Nephron (organoid): ENCODE measurements around the gene ETV1.

Source experiments
- H3K27ac Mint-ChIP-seq, 3 experiments: 2 replicates each; pipeline ENCODE4 v1.8.0; 2020; ENCODE audit warnings: mixed read lengths in 3 of 3, mild to moderate bottlenecking in 2 of 3, moderate library complexity in 1 of 3
- H3K27me3 Mint-ChIP-seq: 2 replicates; pipeline ENCODE4 v1.8.0; 2021; ENCODE audit warnings: low read depth, mild to moderate bottlenecking, moderate library complexity, mixed read lengths
- H3K36me3 Mint-ChIP-seq: 2 replicates; pipeline ENCODE4 v1.8.0; 2020; ENCODE audit warnings: low read depth, mixed read lengths
- H3K4me1 Mint-ChIP-seq: 2 replicates; pipeline ENCODE4 v1.8.0; 2020; ENCODE audit warnings: mixed read lengths
- H3K4me3 Mint-ChIP-seq, 3 experiments: 2 replicates each; pipeline ENCODE4 v1.8.0; 2020; ENCODE audit warnings: mild to moderate bottlenecking in 3 of 3, mixed read lengths in 3 of 3, moderate library complexity in 2 of 3
- H3K9me3 Mint-ChIP-seq: 2 replicates; pipeline ENCODE4 v1.8.0; 2020; ENCODE audit warnings: mixed read lengths
- CTCF ChIP-seq, 3 experiments: fragments of 200-600 bp; sonication (generic); IDR thresholded peaks; one replicate each; pipeline ENCODE4 v1.5.0; 2021; ENCODE audit warnings: antibody characterized with exemption in 3 of 3; ENCODE audit not compliant: unreplicated experiment in 3 of 3

ETV1 gene

GRCh38 chr7:13875496-13876074 is 113.9 kb downstream of the ETV1 start:
- Mint-ChIP-seq H3K27me3 (peaks cover 3% of the 10 kb centered on the region), H3K4me1 (no peaks in the 10 kb centered on the region), H3K4me3 (no peak overlapping the region), H3K36me3 (no peaks in the 10 kb centered on the region), H3K27ac (no peak overlapping the region), H3K9me3 (no peaks in the 10 kb centered on the region)
- TF ChIP-seq CTCF (IDR thresholded peaks at IDR 0.05; ENCODE audit: unreplicated experiment in 3 of 3): no peak

DNA sequence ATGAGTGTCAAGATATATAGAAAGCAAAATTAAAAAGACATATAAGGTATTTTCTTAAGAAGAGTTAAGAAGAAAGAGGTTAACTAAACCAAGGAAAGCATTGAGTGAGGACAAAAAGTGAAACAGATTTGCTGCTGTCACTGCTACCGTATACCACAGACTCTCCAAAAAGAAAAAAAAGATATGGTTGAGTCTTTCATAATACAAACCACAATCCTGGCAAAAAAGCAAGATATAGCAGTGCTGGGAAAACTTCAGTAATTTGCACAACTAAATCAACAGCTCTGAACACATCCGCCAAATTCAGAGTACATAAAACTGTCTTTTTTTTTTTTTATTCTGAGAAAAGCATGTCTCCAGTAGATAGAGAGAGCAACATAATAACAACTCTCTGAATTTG is 114.7 kb downstream of the ETV1 start:
- H3K4me3 Mint-ChIP-seq: no peak overlapping the region
- no peak for TF ChIP-seq CTCF (IDR thresholded peaks at IDR 0.05; ENCODE audit: unreplicated experiment in 3 of 3)
- H3K9me3 Mint-ChIP-seq: no peaks in the 10 kb centered on the region
- no peaks in the 10 kb centered on the region for H3K4me1 Mint-ChIP-seq
- H3K36me3 Mint-ChIP-seq: no peaks in the 10 kb centered on the region
- no peak overlapping the region for H3K27ac Mint-ChIP-seq
- H3K27me3 Mint-ChIP-seq: peaks cover 3% of the 10 kb centered on the region

GRCh38 chr7:13872709-13873108 is 116.8 kb downstream of the ETV1 start:
- H3K27me3 Mint-ChIP-seq: peaks cover 3% of the 10 kb centered on the region
- no peaks in the 10 kb centered on the region for H3K36me3 Mint-ChIP-seq
- no peak for TF ChIP-seq CTCF (IDR thresholded peaks at IDR 0.05; ENCODE audit: unreplicated experiment in 3 of 3)
- no peaks in the 10 kb centered on the region for H3K4me1 Mint-ChIP-seq
- H3K9me3 Mint-ChIP-seq: no peaks in the 10 kb centered on the region
- H3K4me3 Mint-ChIP-seq: no peak overlapping the region
- no peak overlapping the region for H3K27ac Mint-ChIP-seq

GRCh38 chr7:13871008-13871407 is 118.5 kb downstream of the ETV1 start:
- TF ChIP-seq CTCF (IDR thresholded peaks at IDR 0.05; ENCODE audit: unreplicated experiment in 3 of 3): no peak
- H3K27me3 Mint-ChIP-seq: peaks cover 3% of the 10 kb centered on the region
- no peaks in the 10 kb centered on the region for H3K36me3 Mint-ChIP-seq
- no peak overlapping the region for H3K27ac Mint-ChIP-seq
- no peaks in the 10 kb centered on the region for H3K4me1 Mint-ChIP-seq
- no peak overlapping the region for H3K4me3 Mint-ChIP-seq
- no peaks in the 10 kb centered on the region for H3K9me3 Mint-ChIP-seq

DNA sequence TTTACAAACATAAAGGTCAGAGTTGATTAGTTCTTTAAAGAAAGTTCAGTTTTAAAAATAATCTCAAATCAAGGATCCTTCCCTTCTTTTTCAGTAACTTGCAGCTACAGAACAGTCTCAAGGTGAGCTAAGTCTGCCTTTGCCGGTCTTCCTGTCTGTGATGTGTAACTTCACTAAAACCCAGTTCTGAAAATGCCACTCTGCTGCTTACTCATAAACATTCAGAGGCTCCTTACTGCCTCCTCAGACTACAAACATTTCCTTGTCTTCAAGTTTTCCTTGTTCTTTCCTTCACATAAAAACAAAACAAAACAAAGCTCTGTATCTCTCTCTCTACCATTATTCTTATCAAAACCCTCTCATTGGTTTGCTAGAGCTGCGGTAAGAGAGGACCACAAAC is 128.7 kb downstream of the ETV1 start:
- Mint-ChIP-seq H3K27ac (no peak overlapping the region), H3K27me3 (no peaks in the 10 kb centered on the region), H3K36me3 (no peaks in the 10 kb centered on the region), H3K9me3 (no peaks in the 10 kb centered on the region), H3K4me3 (no peak overlapping the region), H3K4me1 (no peaks in the 10 kb centered on the region)
- TF ChIP-seq CTCF (IDR thresholded peaks at IDR 0.05; ENCODE audit: unreplicated experiment in 3 of 3): no peak

DNA sequence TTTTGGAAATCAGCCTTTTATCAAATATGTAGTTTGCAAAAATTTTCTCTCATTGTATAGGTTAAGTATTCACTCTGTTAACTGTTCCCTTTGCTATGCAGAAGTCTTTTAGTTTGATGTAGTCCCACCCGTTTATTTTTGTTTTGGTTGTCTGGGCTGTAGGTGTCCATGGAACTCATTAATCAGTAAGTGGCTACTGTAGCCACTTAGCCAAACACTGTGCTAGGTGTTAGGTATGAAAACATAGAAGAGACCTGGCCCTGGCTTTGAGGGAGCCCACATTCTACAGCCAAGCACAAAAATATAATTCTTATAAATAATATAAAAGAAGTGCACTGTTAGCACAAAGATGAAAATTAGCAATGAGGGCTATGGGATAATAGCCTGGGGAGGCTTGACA is 133.5 kb downstream of the ETV1 start:
- Mint-ChIP-seq H3K4me1 (no peaks in the 10 kb centered on the region), H3K9me3 (no peaks in the 10 kb centered on the region), H3K27me3 (no peaks in the 10 kb centered on the region), H3K4me3 (no peak overlapping the region), H3K36me3 (no peaks in the 10 kb centered on the region), H3K27ac (no peak overlapping the region)
- TF ChIP-seq CTCF (IDR thresholded peaks at IDR 0.05; ENCODE audit: unreplicated experiment in 3 of 3): no peak
